HG03378 (cell line): ENCODE results near the gene THOP1.

ENCODE experiments used
- ATAC-seq: cut with Tn5 transposase; IDR thresholded peaks from one replicate; pipeline ENCODE4 v1.9.1; 2021; ENCODE audit warnings: mild to moderate bottlenecking, moderate library complexity; ENCODE audit not compliant: unreplicated experiment

Gene THOP1

GRCh38 chr19:2850256-2850925, 65.1 kb downstream of the THOP1 start:
- ATAC-seq, result no peak

DNA sequence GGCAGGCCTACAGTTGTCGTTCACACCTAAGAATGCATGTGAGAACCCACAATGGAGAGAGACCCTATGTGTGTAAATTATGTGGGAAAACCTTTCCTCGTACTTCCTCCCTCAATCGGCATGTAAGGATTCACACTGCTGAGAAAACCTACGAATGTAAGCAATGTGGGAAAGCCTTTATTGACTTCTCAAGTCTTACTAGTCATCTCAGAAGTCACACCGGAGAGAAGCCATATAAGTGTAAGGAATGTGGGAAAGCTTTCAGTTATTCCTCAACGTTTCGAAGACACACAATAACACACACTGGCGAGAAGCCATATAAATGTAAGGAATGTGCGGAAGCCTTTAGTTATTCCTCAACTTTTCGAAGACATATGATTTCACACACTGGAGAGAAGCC, 67.3 kb downstream of the THOP1 start:
- ATAC-seq, result no peak

DNA sequence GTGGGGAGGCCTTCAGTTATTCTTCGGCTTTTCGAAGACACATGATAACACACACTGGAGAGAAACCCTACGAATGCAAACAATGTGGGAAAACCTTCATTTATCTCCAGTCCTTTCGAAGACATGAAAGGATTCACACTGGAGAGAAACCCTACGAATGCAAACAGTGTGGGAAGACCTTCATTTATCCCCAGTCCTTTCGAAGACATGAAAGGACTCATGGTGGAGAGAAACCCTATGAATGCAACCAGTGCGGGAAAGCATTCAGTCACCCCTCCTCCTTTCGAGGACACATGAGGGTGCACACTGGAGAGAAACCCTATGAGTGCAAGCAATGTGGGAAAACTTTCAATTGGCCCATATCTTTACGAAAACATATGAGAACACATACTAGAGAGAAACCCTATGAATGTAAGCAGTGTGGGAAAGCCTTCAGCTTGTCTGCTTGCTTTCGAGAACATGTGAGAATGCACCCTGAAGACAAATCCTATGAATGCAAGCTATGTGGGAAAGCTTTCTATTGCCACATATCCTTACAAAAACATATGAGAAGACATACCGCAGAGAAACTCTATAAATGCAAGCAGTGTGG, 67.8 kb downstream of the THOP1 start:
- ATAC-seq, result no peak

DNA sequence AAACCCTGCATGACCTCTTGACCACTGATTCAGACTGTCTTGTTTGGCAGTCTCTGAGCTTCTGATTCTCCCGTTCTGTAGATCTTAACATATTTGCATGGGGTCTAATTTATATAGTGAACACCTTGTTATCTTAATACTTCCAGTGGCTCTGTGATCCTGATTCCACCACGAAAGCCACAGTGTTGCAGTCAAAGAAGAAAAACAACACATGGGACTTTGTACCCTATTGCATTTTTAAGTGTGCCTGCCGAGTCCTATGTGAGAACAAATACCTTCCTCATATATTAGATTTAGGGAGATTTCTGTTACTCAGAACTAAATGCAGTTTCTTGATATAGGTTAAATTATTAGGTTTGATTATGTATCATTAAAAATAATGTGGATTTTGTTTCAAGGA, 69.5 kb downstream of the THOP1 start:
- no peak for ATAC-seq

DNA sequence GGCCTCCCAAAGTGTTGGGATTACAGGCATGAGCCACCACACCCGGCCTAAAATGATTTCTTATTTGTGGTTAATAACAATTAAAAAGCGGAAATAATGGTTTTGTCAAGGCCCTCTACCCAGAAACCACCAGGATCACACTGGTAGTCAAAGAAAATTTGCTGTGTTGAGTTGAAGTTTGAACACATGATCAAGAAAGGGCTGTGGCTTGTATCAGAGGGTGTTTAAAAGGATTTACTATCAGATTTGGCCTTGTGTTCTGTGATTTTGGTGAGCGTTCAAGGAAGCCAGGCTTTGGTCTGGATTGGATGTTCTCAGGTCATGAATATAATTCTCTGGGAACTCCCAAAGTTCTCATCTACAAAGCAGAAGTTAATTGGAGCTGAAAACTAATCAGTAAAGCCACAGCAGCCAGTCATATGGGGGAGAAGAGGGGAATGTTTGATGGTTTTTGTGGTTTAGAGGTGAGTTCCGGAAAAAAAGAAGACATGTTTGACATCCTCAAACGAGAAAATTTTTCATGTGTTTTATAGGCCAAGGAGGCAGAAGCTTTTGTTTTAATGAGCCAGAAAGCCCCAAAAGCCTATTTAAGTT, 71.3 kb downstream of the THOP1 start:
- ATAC-seq, result no peak

- no peak for ATAC-seq
Measured at GRCh38 chr19:2858864-2859263, 73.6 kb downstream of the THOP1 start.

GRCh38 chr19:2863816-2864215, 78.5 kb downstream of the THOP1 start:
- no peak for ATAC-seq
